ENCODE results near the gene IGDCC3. TPM values are rescaled to one million over a fixed set of nuclear protein-coding genes. Genes with fewer than 3 reads are reported as not detected.

Gene IGDCC3
- total and polyA plus RNA-seq, 2 donors (not counting 3 experiments of a cell fraction or from before 2014, with no cell fraction given), result 0.03 TPM; not detected in 1

DNA sequence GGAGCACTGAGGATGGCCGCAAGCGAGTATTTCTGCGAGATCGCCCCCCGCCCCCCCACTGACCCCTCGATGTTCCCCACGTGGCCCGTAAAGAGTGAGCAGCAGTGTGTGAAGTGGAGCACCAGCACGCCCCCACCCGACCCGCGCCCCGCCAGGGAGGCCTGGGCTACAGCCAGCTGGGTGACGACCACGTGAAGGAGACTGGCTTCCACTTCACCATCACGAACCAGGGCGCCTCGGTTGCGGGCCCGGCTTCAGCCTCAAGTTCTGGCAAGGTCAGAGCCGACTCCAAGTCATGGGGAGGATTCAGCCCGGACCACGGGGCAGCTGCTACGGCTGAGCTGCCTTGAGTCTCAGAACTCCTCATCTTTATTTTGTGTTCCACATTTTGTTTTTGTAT is 75.7 kb downstream of the IGDCC3 start:
- CTCF ChIA-PET, result no interaction called here
- POLR2A ChIA-PET, result no interaction called here
- dilution Hi-C loops (cut with MboI; ENCODE audit: extremely low pct_ligation_motif_present, low sequenced_read_pairs), result no loop called here

DNA sequence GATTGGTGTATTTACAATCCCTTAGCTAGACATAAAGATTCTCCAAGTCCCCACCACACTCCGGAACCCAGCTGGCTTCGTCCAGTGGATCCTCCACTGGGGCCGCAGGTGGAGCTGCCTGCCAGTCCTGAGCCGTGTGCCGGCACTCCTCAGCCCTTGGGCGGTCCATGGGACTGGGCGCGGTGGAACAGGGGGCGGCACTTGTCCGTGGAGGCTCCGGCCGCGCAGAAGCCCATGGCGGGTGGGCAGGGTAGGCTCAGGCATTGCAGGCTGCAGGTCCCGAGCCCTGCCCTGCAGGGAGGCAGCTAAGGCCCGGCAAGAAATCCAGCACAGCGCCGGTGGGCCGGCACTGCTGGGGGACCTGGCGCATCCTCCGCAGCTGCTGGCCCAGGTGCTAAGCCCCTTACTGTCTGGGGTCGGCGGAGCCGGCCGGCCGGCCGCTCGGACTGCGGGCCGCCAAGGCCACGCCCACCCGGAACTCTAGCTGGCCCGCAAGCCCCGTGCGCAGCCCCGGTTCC is 76.8 kb downstream of the IGDCC3 start:
- H4K20me1 ChIP-seq (replicated peaks; ENCODE audit: control insufficient read depth, extremely low read depth, insufficient read depth, low read length), result no peaks in the 10 kb centered on the region
- FAIRE-seq (no peak), DNase-seq (ENCODE audit: low read depth, low spot score) (no peak)
- BruUV-seq (replicated peaks), result no TSS peak
- CTCF ChIA-PET, result no interaction called here
- H3K79me2 ChIP-seq (ENCODE audit: control insufficient read depth, insufficient read depth, low read length), result no peaks in the 10 kb centered on the region
- H3K4me1 ChIP-seq (ENCODE audit: control insufficient read depth, extremely low read depth, insufficient read depth, low read length), result peaks cover 9% of the 10 kb centered on the region
- H3K9me1 ChIP-seq (replicated peaks; ENCODE audit: control insufficient read depth, extremely low read depth, insufficient read depth, low read length), result no peaks in the 10 kb centered on the region
- no peaks in the 10 kb centered on the region for H3K9me3 ChIP-seq (replicated peaks; ENCODE audit: control insufficient read depth, insufficient read depth, low read length)
- POLR2A ChIA-PET, result interaction anchor here (1.8 kb wide), 1 partner anchor 116 kb away, joined by 5 read pairs; the partner anchor contains the start of gene CLPX
- H2AFZ ChIP-seq (ENCODE audit: low read depth, low read length), result no peak overlapping the region
- H3K4me3 ChIP-seq (replicated peaks in 1 of 3; ENCODE audit: insufficient read depth in 1 of 3, low read depth in 1 of 3, low read length in 3 of 3), result no peak overlapping the region
- H3K36me3 ChIP-seq (ENCODE audit: control insufficient read depth in 2 of 2, extremely low read depth in 1 of 2, insufficient read depth in 2 of 2, low read length in 2 of 2), result no peaks in the 10 kb centered on the region
- no peaks in the 10 kb centered on the region for H3K27me3 ChIP-seq (ENCODE audit: control insufficient read depth in 2 of 2, insufficient read depth in 2 of 2, low read length in 2 of 2)
- H3K27ac ChIP-seq (ENCODE audit: insufficient read depth, low read depth, low read length), result no peak overlapping the region
- TF ChIP-seq, protein P1, sequence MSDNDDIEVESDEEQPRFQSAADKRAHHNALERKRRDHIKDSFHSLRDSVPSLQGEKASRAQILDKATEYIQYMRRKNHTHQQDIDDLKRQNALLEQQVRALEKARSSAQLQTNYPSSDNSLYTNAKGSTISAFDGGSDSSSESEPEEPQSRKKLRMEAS (IDR thresholded peaks at IDR 0.05; ENCODE audit: insufficient read depth, insufficient read length), result no peak
- no peak for TF ChIP-seq POLR2AphosphoS5 (IDR thresholded peaks at IDR 0.05; ENCODE audit: insufficient read depth, low read depth, low read length)
- no peak for TF ChIP-seq JUN (IDR thresholded peaks at IDR 0.05; ENCODE audit: borderline replicate concordance, insufficient read depth, insufficient read length, low read depth)
- TF ChIP-seq, protein P2, sequence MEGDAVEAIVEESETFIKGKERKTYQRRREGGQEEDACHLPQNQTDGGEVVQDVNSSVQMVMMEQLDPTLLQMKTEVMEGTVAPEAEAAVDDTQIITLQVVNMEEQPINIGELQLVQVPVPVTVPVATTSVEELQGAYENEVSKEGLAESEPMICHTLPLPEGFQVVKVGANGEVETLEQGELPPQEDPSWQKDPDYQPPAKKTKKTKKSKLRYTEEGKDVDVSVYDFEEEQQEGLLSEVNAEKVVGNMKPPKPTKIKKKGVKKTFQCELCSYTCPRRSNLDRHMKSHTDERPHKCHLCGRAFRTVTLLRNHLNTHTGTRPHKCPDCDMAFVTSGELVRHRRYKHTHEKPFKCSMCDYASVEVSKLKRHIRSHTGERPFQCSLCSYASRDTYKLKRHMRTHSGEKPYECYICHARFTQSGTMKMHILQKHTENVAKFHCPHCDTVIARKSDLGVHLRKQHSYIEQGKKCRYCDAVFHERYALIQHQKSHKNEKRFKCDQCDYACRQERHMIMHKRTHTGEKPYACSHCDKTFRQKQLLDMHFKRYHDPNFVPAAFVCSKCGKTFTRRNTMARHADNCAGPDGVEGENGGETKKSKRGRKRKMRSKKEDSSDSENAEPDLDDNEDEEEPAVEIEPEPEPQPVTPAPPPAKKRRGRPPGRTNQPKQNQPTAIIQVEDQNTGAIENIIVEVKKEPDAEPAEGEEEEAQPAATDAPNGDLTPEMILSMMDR (IDR thresholded peaks at IDR 0.05; ENCODE audit: extremely low read depth in 1 of 2, insufficient read depth in 1 of 2, low read depth in 1 of 2, low read length in 2 of 2), result no peak
- no peak for TF ChIP-seq GATA2 (IDR thresholded peaks at IDR 0.05; ENCODE audit: insufficient read depth, insufficient read length, low read depth, low read length)
- TF ChIP-seq EZH2 (IDR thresholded peaks at IDR 0.05; ENCODE audit: borderline replicate concordance, low read depth, low read length, severe bottlenecking), result no peak
- no peak for TF ChIP-seq MYC (IDR thresholded peaks at IDR 0.05; ENCODE audit: low read depth, low read length)
- TF ChIP-seq FOS (IDR thresholded peaks at IDR 0.05; ENCODE audit: borderline replicate concordance, insufficient read depth, low read length), result no peak
- TF ChIP-seq POLR2A (IDR thresholded peaks at IDR 0.05; ENCODE audit: low read depth, low read length), result no peak
- H3K4me2 ChIP-seq (ENCODE audit: insufficient read depth, low read length), result no peak overlapping the region
- dilution Hi-C loops (cut with MboI; ENCODE audit: extremely low pct_ligation_motif_present, low sequenced_read_pairs) (no loop called here), intact Hi-C loops (cut with micrococcal nuclease) (no loop called here)
- no peak overlapping the region for H3K9ac ChIP-seq (replicated peaks; ENCODE audit: extremely low read depth, insufficient read depth, low read length)

More for the DNA sequence above, 75.7 kb downstream of the IGDCC3 start:
- no peak overlapping the region for H3K9ac ChIP-seq (replicated peaks; ENCODE audit: extremely low read depth, insufficient read depth, low read length)
- H3K27me3 ChIP-seq (ENCODE audit: control insufficient read depth in 2 of 2, insufficient read depth in 2 of 2, low read length in 2 of 2), result peaks cover 0 to 2% of the 10 kb centered on the region in 2 experiments
- TF ChIP-seq, protein P1 (IDR thresholded peaks at IDR 0.05; ENCODE audit: insufficient read depth, insufficient read length), result no peak
- no peak for TF ChIP-seq POLR2A (IDR thresholded peaks at IDR 0.05; ENCODE audit: low read depth, low read length)
- BruUV-seq (replicated peaks), result no TSS peak
- no peaks in the 10 kb centered on the region for H3K9me3 ChIP-seq (replicated peaks; ENCODE audit: control insufficient read depth, insufficient read depth, low read length)
- H3K4me2 ChIP-seq (ENCODE audit: insufficient read depth, low read length), result no peak overlapping the region
- H3K36me3 ChIP-seq (ENCODE audit: control insufficient read depth in 2 of 2, extremely low read depth in 1 of 2, insufficient read depth in 2 of 2, low read length in 2 of 2), result no peaks in the 10 kb centered on the region
- no peaks in the 10 kb centered on the region for H3K9me1 ChIP-seq (replicated peaks; ENCODE audit: control insufficient read depth, extremely low read depth, insufficient read depth, low read length)
- DNase-seq (ENCODE audit: low read depth, low spot score) (no peak), FAIRE-seq (no peak)
- intact Hi-C loops (cut with micrococcal nuclease), result no loop called here
- peaks cover 9% of the 10 kb centered on the region for H3K4me1 ChIP-seq (ENCODE audit: control insufficient read depth, extremely low read depth, insufficient read depth, low read length)
- H3K79me2 ChIP-seq (ENCODE audit: control insufficient read depth, insufficient read depth, low read length), result no peaks in the 10 kb centered on the region
- no peak overlapping the region for H2AFZ ChIP-seq (ENCODE audit: low read depth, low read length)
- no peaks in the 10 kb centered on the region for H4K20me1 ChIP-seq (replicated peaks; ENCODE audit: control insufficient read depth, extremely low read depth, insufficient read depth, low read length)
- H3K27ac ChIP-seq (ENCODE audit: insufficient read depth, low read depth, low read length), result no peak overlapping the region
- H3K4me3 ChIP-seq (replicated peaks in 1 of 3; ENCODE audit: insufficient read depth in 1 of 3, low read depth in 1 of 3, low read length in 3 of 3), result no peak overlapping the region
